ENCODE measurements around the gene ARMC9. TPM values are rescaled to one million over a fixed set of nuclear protein-coding genes. Genes with fewer than 3 reads are reported as not detected.

The ARMC9 gene
- total and polyA plus RNA-seq, 2 of the 13 experiments (the other 11 are each of a cell fraction or from before 2014, with no cell fraction given): 9.1 to 12.8 TPM

DNA sequence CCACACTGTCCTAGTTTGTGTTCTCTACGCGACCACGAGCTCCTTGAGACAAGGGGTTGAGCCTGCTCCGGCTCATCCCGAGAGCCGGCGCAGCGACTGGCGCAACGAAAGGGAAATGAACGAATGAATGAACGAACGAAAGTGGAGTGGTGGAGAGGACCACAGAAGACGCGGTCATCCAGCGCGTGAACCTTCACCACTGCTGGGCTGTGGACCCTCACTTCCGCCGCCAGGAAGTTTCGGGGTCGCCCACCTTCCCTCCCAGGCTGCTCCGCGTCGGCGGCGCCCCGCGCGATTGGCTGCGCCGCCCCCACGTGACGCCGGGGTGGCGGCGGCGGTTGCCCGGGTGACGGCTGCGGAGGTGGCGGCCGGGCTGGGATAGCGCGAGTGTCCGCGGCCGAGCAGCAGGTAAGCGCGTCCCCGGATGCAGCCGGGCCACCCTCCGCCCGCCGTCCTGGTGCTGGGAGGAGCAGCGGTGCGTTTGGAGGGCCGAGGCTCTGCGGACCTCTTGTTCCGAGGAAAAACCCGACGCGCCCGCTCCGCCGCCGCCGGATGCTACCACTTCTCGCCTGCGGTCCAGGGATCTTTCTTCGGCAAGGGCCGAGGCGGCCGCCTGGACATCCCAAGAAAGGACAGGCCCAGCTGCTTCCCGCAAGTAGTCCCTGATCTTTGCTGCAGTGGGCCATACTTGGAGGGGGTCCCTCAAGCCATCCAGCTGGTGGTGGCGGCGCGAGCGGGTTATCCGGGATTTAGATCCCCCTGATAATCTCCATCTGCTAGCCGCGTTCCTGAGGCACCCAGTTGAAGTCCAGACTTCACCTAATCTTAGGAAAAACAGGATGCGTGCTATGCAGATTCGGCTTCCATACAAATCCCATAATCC is at the start of gene ARMC9 (continued):
- TF ChIP-seq BCL3 (CRISPR knock-in tag; IDR thresholded peaks at IDR 0.05) (no peak), ZNF574 (CRISPR knock-in tag; IDR thresholded peaks at IDR 0.05) (peak; percentile 73; the same call in 1 of the 2 replicates), HIC2 (CRISPR knock-in tag; IDR thresholded peaks at IDR 0.05; ENCODE audit: low read depth) (no peak), ZNF225 (CRISPR knock-in tag; IDR thresholded peaks at IDR 0.05) (peak; percentile 67), ZNF616 (CRISPR knock-in tag; IDR thresholded peaks at IDR 0.05; ENCODE audit: low read depth) (no peak), ZNF337 (CRISPR knock-in tag; IDR thresholded peaks at IDR 0.05; ENCODE audit: borderline replicate concordance, low read depth) (peak; percentile 20; the same call in 1 of the 2 replicates), KDM5B (CRISPR knock-in tag; IDR thresholded peaks at IDR 0.05; ENCODE audit: borderline replicate concordance) (peak; percentile 88), ZNF350 (CRISPR knock-in tag; IDR thresholded peaks at IDR 0.05; ENCODE audit: borderline replicate concordance, low read depth) (peak; percentile 18; the same call in 1 of the 2 replicates), YEATS2 (CRISPR knock-in tag; IDR thresholded peaks at IDR 0.05; ENCODE audit: borderline replicate concordance) (no peak), KDM3A (CRISPR knock-in tag; IDR thresholded peaks at IDR 0.05; ENCODE audit: low read depth) (peak; percentile 58; the same call in 1 of the 2 replicates), FOXP4 (CRISPR knock-in tag; IDR thresholded peaks at IDR 0.05) (0 out of 2 replicates have a peak, but pooled peaks have one; percentile 19), SMYD3 (CRISPR knock-in tag; IDR thresholded peaks at IDR 0.05) (no peak; the same call in 1 of the 2 replicates), ZMYM3 (CRISPR knock-in tag; IDR thresholded peaks at IDR 0.05) (0 out of 2 replicates have a peak, but pooled peaks have one; percentile 7), ZFP82 (CRISPR knock-in tag; IDR thresholded peaks at IDR 0.05; ENCODE audit: borderline replicate concordance) (no peak), ARID2 (CRISPR knock-in tag; IDR thresholded peaks at IDR 0.05; ENCODE audit: borderline replicate concordance) (no peak)
- TF ChIP-seq, protein P1, sequence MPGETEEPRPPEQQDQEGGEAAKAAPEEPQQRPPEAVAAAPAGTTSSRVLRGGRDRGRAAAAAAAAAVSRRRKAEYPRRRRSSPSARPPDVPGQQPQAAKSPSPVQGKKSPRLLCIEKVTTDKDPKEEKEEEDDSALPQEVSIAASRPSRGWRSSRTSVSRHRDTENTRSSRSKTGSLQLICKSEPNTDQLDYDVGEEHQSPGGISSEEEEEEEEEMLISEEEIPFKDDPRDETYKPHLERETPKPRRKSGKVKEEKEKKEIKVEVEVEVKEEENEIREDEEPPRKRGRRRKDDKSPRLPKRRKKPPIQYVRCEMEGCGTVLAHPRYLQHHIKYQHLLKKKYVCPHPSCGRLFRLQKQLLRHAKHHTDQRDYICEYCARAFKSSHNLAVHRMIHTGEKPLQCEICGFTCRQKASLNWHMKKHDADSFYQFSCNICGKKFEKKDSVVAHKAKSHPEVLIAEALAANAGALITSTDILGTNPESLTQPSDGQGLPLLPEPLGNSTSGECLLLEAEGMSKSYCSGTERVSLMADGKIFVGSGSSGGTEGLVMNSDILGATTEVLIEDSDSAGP (CRISPR knock-in tag; IDR thresholded peaks at IDR 0.05; ENCODE audit: borderline replicate concordance): peak; percentile 59
- TF ChIP-seq, protein P2, sequence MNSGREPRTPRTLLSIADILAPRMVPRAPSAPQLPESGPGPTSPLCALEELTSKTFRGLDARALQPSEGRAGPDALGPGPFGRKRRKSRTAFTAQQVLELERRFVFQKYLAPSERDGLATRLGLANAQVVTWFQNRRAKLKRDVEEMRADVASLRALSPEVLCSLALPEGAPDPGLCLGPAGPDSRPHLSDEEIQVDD (CRISPR knock-in tag; IDR thresholded peaks at IDR 0.05; ENCODE audit: borderline replicate concordance): peak; percentile 70

Measured in HepG2 (cell line).